MCF 10A (cell line): ENCODE measurements around the gene CCDC171. TPM values are rescaled to one million over a fixed set of nuclear protein-coding genes. Genes with fewer than 3 reads are reported as not detected.

Source experiments
- BruUV-seq: library from RNA; stranded (reverse); fragments of 400-500 nt; replicated peaks from 2 replicates; lab custom pipeline; 2021; lab: Mats Ljungman, UMichigan
- CTCF ChIA-PET: fragments of 300-600 bp; sonication (Branson Sonifier 250); formaldehyde crosslinking; extraction: SDS; loops from one replicate; lab custom pipeline; 2021; ENCODE audit warnings: antibody characterized with exemption, inconsistent platforms; lab: Yijun Ruan, JAX
- POLR2A ChIA-PET: fragments of 300-600, 350-650 bp; sonication (Branson Sonifier 250); formaldehyde crosslinking; extraction: SDS; loops from one replicate; lab custom pipeline; 2020; ENCODE audit warnings: antibody characterized with exemption, inconsistent platforms; lab: Yijun Ruan, JAX
- DNase-seq: peaks from one replicate; pipeline ENCODE4 v3.0.0-alpha.2; 2018; ENCODE audit not compliant: unreplicated experiment
- H3K27ac Mint-ChIP-seq: one replicate; pipeline ENCODE4 v1.8.0; 2022; ENCODE audit warnings: mild to moderate bottlenecking, low read depth, mixed read lengths; ENCODE audit not compliant: unreplicated experiment
- H3K27me3 Mint-ChIP-seq: one replicate; pipeline ENCODE4 v1.8.0; 2022; ENCODE audit warnings: mixed read lengths; ENCODE audit not compliant: insufficient read depth, unreplicated experiment
- H3K36me3 Mint-ChIP-seq: one replicate; pipeline ENCODE4 v1.8.0; 2022; ENCODE audit warnings: mild to moderate bottlenecking, moderate library complexity, mixed read lengths; ENCODE audit not compliant: insufficient read depth, unreplicated experiment
- H3K4me1 Mint-ChIP-seq: one replicate; pipeline ENCODE4 v1.8.0; 2022; ENCODE audit warnings: mixed read lengths; ENCODE audit not compliant: insufficient read depth, unreplicated experiment
- H3K4me3 Mint-ChIP-seq: one replicate; pipeline ENCODE4 v1.8.0; 2022; ENCODE audit warnings: mild to moderate bottlenecking, moderate library complexity, mixed read lengths; ENCODE audit not compliant: unreplicated experiment
- H3K9me3 Mint-ChIP-seq: one replicate; pipeline ENCODE4 v1.8.0; 2022; ENCODE audit warnings: mixed read lengths; ENCODE audit not compliant: unreplicated experiment
- intact Hi-C: fragments of 100-400 bp; cut with micrococcal nuclease; formaldehyde crosslinking; loops from 2 replicates; pipeline ENCODE4 v1.14.1; 2022
- total RNA-seq: library from RNA; stranded (reverse); gene quantifications from 2 replicates; pipeline ENCODE4 v1.2.3, GENCODE V29; 2022
- TF ChIP-seq, protein P1 (sequence below): fragments of 200-600 bp; IDR thresholded peaks from one replicate; pipeline ENCODE4 v1.8.0; 2022; ENCODE audit warnings: antibody characterized with exemption, mild to moderate bottlenecking; ENCODE audit not compliant: unreplicated experiment

The CCDC171 gene
- total RNA-seq, 1 experiment from 2014 or later: 1.7 TPM

- intact Hi-C loops: loop anchor here (5.0 kb wide), 1 partner anchor 94 kb away; no protein-coding TSS in a partner anchor
- peak; percentile 60 for DNase-seq
- Mint-ChIP-seq H3K27me3 (no peaks in the 10 kb centered on the region), H3K27ac (no peak overlapping the region), H3K36me3 (peaks cover 4% of the 10 kb centered on the region), H3K4me3 (no peak overlapping the region), H3K9me3 (no peaks in the 10 kb centered on the region), H3K4me1 (peaks cover 31% of the 10 kb centered on the region)
- ChIA-PET POLR2A (interaction anchor here (0.7 to 1.4 kb wide), 4 partner anchors 12 to 201 kb away, joined by 3 to 4 read pairs (median 3); partner anchors contain the start of gene CCDC171), CTCF (interaction anchor here (1.0 to 1.6 kb wide), 3 partner anchors 27 to 94 kb away, joined by 3 to 5 read pairs (median 4); no protein-coding TSS in a partner anchor)
- BruUV-seq: no TSS peak
- TF ChIP-seq, protein P1, sequence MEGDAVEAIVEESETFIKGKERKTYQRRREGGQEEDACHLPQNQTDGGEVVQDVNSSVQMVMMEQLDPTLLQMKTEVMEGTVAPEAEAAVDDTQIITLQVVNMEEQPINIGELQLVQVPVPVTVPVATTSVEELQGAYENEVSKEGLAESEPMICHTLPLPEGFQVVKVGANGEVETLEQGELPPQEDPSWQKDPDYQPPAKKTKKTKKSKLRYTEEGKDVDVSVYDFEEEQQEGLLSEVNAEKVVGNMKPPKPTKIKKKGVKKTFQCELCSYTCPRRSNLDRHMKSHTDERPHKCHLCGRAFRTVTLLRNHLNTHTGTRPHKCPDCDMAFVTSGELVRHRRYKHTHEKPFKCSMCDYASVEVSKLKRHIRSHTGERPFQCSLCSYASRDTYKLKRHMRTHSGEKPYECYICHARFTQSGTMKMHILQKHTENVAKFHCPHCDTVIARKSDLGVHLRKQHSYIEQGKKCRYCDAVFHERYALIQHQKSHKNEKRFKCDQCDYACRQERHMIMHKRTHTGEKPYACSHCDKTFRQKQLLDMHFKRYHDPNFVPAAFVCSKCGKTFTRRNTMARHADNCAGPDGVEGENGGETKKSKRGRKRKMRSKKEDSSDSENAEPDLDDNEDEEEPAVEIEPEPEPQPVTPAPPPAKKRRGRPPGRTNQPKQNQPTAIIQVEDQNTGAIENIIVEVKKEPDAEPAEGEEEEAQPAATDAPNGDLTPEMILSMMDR: no peak
Observed at GRCh38 chr9:15513335-15513734, 39.5 kb upstream of the CCDC171 start.

DNA sequence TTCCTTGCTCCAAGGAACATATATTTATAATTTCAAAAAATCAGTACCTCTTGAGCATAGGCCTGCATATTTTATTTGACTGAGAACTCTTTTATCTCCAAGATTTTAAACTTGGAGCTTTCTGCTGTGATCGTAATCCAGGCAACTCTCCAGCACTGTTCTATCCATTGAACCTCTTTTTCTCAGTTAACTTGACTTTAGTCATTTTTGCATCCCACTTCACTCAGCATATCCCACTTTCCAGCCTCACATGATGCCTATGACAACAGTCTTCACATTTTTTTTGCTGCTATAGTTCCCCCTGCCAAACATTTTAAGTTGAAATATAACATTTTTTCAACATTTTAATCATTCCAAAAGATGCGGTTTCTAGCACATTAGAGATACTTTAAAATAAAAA lies 33.0 kb upstream of the CCDC171 start:
- ChIA-PET CTCF (no interaction called here), POLR2A (interaction anchor here (0.8 to 1.0 kb wide), 2 partner anchors 8 to 33 kb away, joined by 5 to 6 read pairs; partner anchors contain the start of gene CCDC171)
- no peak overlapping the region for H3K4me3 Mint-ChIP-seq
- no TSS peak for BruUV-seq
- H3K27ac Mint-ChIP-seq: no peak overlapping the region
- TF ChIP-seq, protein P1: no peak
- H3K36me3 Mint-ChIP-seq: no peaks in the 10 kb centered on the region
- no peak for DNase-seq
- H3K9me3 Mint-ChIP-seq: no peaks in the 10 kb centered on the region
- intact Hi-C loops: no loop called here
- no peaks in the 10 kb centered on the region for H3K4me1 Mint-ChIP-seq
- H3K27me3 Mint-ChIP-seq: no peaks in the 10 kb centered on the region

DNA sequence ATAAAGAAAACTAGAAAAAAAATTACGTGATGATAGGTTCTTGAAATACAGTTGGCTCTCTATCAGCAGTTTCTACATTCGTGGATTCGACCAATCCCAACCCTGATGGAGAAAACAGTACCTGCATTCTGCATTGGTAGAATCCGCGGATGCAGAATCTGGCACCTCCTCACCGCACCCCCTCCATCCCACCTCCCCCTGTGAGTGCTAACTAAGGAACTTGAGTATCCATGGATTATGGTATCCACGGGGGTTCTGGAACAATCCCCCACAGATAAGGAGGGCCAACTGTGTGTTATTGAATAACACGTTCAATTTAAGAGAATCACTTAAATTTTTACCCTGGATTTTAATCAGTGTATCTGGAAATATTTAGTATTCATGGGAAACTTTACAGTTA lies 31.6 kb upstream of the CCDC171 start:
- TF ChIP-seq, protein P1: no peak
- no peak for DNase-seq
- H3K4me3 Mint-ChIP-seq: no peak overlapping the region
- no peaks in the 10 kb centered on the region for H3K4me1 Mint-ChIP-seq
- CTCF ChIA-PET: no interaction called here
- no peaks in the 10 kb centered on the region for H3K36me3 Mint-ChIP-seq
- POLR2A ChIA-PET: interaction anchor here (1.2 kb wide), 1 partner anchor 10 kb away, joined by 5 read pairs; the partner anchor contains the start of gene PSIP1
- no TSS peak for BruUV-seq
- intact Hi-C loops: no loop called here
- H3K27ac Mint-ChIP-seq: no peak overlapping the region
- no peaks in the 10 kb centered on the region for H3K27me3 Mint-ChIP-seq
- no peaks in the 10 kb centered on the region for H3K9me3 Mint-ChIP-seq

DNA sequence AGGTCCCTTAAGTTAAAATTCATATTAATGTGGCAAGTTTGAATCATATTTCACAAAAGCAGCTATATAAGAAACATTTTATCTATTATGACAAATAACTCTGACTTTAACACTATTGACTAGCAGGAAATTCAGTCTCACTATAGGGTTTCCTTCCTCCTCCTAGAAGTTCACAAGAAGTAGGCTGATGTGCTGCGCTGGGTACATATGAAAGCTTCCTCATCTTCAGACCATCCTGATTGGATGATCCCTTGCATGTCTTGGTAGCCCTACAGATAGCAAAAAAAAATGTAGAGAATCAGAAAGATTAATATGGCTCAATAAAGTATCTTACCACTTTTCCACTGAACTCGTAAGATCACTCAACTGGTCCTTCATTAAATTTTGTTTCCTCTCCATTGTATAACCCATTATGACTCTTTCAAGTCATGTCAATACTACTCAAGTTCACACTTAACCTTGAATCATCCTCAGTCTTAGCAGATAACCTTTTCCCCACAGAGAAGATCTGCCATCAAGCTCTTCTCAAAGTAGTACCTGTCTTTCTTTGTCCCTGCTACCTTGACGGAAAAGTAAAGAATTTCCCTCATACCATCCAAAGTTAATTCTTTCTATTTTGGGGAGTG lies 30.6 kb upstream of the CCDC171 start:
- BruUV-seq: no TSS peak
- ChIA-PET CTCF (no interaction called here), POLR2A (interaction anchor here (0.6 to 1.2 kb wide), 2 partner anchors 11 to 15 kb away, joined by 3 to 5 read pairs; partner anchors contain the start of gene PSIP1)
- Mint-ChIP-seq H3K9me3 (no peaks in the 10 kb centered on the region), H3K4me1 (no peaks in the 10 kb centered on the region), H3K4me3 (no peak overlapping the region), H3K36me3 (no peaks in the 10 kb centered on the region), H3K27me3 (no peaks in the 10 kb centered on the region), H3K27ac (no peak overlapping the region)
- DNase-seq: no peak
- TF ChIP-seq, protein P1: no peak
- intact Hi-C loops: no loop called here
